ENCODE results near the gene TTC39C. TPM values are rescaled to one million over a fixed set of nuclear protein-coding genes. Genes with fewer than 3 reads are reported as not detected.

The TTC39C gene
- total RNA-seq, 1 donor, result 42.7 TPM

DNA sequence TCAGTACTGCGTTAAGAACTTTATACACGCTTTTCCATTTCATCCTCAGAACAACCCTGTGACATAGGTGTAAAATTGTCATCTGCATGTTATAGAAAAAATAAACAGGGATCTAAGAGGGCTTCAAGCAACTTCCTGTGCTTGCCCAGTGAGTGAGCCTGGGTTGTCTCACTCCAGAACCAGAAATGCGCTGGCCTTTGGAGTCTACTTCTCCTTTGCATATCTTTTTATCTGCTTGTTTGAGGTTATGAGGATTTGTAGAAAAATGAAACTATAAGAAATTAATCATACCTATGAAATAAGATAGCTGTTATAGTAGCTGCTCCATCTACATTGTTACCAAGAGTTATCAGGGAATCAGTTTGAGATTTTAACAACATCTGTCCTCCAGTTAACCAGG is 69.0 kb downstream of the TTC39C start:
- TF ChIP-seq, protein P1, sequence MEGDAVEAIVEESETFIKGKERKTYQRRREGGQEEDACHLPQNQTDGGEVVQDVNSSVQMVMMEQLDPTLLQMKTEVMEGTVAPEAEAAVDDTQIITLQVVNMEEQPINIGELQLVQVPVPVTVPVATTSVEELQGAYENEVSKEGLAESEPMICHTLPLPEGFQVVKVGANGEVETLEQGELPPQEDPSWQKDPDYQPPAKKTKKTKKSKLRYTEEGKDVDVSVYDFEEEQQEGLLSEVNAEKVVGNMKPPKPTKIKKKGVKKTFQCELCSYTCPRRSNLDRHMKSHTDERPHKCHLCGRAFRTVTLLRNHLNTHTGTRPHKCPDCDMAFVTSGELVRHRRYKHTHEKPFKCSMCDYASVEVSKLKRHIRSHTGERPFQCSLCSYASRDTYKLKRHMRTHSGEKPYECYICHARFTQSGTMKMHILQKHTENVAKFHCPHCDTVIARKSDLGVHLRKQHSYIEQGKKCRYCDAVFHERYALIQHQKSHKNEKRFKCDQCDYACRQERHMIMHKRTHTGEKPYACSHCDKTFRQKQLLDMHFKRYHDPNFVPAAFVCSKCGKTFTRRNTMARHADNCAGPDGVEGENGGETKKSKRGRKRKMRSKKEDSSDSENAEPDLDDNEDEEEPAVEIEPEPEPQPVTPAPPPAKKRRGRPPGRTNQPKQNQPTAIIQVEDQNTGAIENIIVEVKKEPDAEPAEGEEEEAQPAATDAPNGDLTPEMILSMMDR (IDR thresholded peaks at IDR 0.05; ENCODE audit: extremely low read depth, low read depth, low read length), result no peak
- Histone ChIP-seq H3K27ac (ENCODE audit: low read depth, low read length) (no peak overlapping the region), H3K36me3 (ENCODE audit: insufficient read depth, low read length) (peaks cover 10% of the 10 kb centered on the region), H2AFZ (ENCODE audit: low read length) (no peak overlapping the region), H3K9me3 (ENCODE audit: low read depth, low read length) (no peaks in the 10 kb centered on the region), H4K20me1 (ENCODE audit: insufficient read depth, low read length) (peaks cover 6% of the 10 kb centered on the region), H3K27me3 (ENCODE audit: insufficient read depth, low read length) (no peaks in the 10 kb centered on the region), H3K4me3 (ENCODE audit: insufficient read depth, low read length) (no peak overlapping the region), H3K4me2 (ENCODE audit: insufficient read depth, low read length) (no peak overlapping the region), H3K79me2 (ENCODE audit: insufficient read depth, low read length) (no peaks in the 10 kb centered on the region), H3K4me1 (ENCODE audit: insufficient read depth, low read length) (no peaks in the 10 kb centered on the region)
- DNase-seq (ENCODE audit: insufficient read length, low spot score, missing footprints), result no peak

DNA sequence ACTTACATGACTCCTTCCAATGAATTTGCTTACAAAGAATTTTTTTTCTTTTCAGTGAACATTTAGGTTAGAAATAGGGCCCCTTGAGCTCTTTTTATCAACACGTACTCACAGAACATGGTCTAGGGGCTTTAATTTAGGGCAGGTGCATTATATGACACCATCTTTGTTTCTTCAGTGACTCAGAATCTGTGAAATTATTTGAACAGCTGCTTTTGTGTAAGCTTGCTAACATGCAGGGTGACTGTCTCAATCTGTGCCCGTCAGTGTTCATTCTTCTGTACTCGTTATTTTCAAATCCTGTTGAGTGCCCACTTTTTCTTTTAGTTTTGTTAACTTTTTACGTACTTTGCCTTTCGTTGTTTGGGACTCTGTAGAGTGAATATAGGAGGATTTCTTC is 71.5 kb downstream of the TTC39C start:
- no peaks in the 10 kb centered on the region for H3K27me3 ChIP-seq (ENCODE audit: insufficient read depth, low read length)
- H3K4me1 ChIP-seq (ENCODE audit: insufficient read depth, low read length), result no peaks in the 10 kb centered on the region
- TF ChIP-seq, protein P1 (IDR thresholded peaks at IDR 0.05; ENCODE audit: extremely low read depth, low read depth, low read length), result no peak
- peaks cover 6% of the 10 kb centered on the region for H3K36me3 ChIP-seq (ENCODE audit: insufficient read depth, low read length)
- no peak overlapping the region for H2AFZ ChIP-seq (ENCODE audit: low read length)
- H3K79me2 ChIP-seq (ENCODE audit: insufficient read depth, low read length), result no peaks in the 10 kb centered on the region
- H3K4me3 ChIP-seq (ENCODE audit: insufficient read depth, low read length), result no peak overlapping the region
- DNase-seq (ENCODE audit: insufficient read length, low spot score, missing footprints), result no peak
- H3K4me2 ChIP-seq (ENCODE audit: insufficient read depth, low read length), result no peak overlapping the region
- H3K27ac ChIP-seq (ENCODE audit: low read depth, low read length), result no peak overlapping the region
- peaks cover 3% of the 10 kb centered on the region for H4K20me1 ChIP-seq (ENCODE audit: insufficient read depth, low read length)
- no peaks in the 10 kb centered on the region for H3K9me3 ChIP-seq (ENCODE audit: low read depth, low read length)

DNA sequence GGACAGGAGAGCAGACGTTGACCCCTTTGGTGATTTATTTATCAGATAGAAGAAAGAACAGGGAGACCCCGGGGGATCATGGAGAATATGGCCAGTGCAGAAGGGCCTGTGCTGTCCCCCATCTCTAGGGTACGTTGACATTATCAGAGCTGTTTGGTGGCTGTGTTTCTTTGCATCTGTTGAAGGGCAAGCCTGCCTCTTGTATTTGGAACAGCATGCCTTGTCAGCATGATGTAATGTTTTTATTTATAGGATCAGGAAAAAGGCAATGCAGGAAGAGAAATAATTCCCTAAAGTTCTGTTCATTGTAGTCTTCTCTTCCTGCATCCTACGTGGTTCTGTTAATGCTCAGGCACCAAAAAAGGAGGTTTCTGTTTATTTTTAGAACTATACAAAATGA is 74.5 kb downstream of the TTC39C start:
- Histone ChIP-seq H3K27ac (ENCODE audit: low read depth, low read length) (no peak overlapping the region), H3K4me1 (ENCODE audit: insufficient read depth, low read length) (no peaks in the 10 kb centered on the region), H2AFZ (ENCODE audit: low read length) (no peak overlapping the region), H3K36me3 (ENCODE audit: insufficient read depth, low read length) (peaks cover 6% of the 10 kb centered on the region), H4K20me1 (ENCODE audit: insufficient read depth, low read length) (peaks cover 3% of the 10 kb centered on the region), H3K9me3 (ENCODE audit: low read depth, low read length) (no peaks in the 10 kb centered on the region), H3K79me2 (ENCODE audit: insufficient read depth, low read length) (no peaks in the 10 kb centered on the region), H3K27me3 (ENCODE audit: insufficient read depth, low read length) (no peaks in the 10 kb centered on the region), H3K4me3 (ENCODE audit: insufficient read depth, low read length) (no peak overlapping the region), H3K4me2 (ENCODE audit: insufficient read depth, low read length) (no peak overlapping the region)
- DNase-seq (ENCODE audit: insufficient read length, low spot score, missing footprints), result no peak
- TF ChIP-seq, protein P1 (IDR thresholded peaks at IDR 0.05; ENCODE audit: extremely low read depth, low read depth, low read length), result no peak

DNA sequence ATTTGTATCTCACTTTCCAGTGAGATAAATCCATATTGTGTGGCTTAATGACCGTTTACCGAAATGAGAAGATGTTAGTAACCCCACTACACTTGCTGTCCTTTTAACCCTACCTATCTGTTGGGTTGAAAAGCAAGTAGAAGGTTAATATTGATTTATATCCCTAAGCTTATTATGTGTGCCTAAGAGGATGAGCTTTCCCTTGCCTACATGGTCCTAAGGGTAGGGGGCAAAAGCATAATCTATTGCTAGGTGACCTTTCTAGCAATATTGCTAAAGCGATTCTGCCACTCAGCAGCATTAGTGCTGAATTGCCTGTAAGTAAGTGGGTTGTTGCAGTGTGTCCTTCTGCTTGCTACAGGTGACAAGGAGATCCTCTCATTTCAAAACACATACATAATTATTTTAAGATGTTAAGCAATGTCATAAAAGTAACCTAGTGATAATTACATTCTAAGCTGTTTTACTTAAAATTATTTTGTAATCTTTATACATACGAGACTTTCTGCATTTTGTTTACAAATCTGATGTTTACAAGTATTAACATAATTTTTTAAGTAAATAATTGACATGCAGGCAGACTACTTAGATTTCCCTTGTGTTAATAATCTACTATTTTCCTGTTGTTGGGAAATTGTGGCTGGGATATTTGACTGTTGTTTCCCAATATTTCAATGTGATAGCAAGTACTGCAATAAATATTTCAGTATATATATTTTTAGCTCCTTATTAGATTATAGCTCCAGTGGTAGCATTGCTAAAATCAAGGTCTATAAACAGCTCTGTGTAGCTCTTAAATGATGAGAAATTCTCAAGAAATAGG is 75.2 kb downstream of the TTC39C start:
- TF ChIP-seq, protein P1 (IDR thresholded peaks at IDR 0.05; ENCODE audit: extremely low read depth, low read depth, low read length), result no peak
- Histone ChIP-seq H3K27ac (ENCODE audit: low read depth, low read length) (no peak overlapping the region), H2AFZ (ENCODE audit: low read length) (no peak overlapping the region), H3K4me3 (ENCODE audit: insufficient read depth, low read length) (no peak overlapping the region), H3K4me2 (ENCODE audit: insufficient read depth, low read length) (no peak overlapping the region), H3K36me3 (ENCODE audit: insufficient read depth, low read length) (peaks cover 6% of the 10 kb centered on the region), H3K9me3 (ENCODE audit: low read depth, low read length) (no peaks in the 10 kb centered on the region), H3K27me3 (ENCODE audit: insufficient read depth, low read length) (no peaks in the 10 kb centered on the region), H3K4me1 (ENCODE audit: insufficient read depth, low read length) (no peaks in the 10 kb centered on the region), H3K79me2 (ENCODE audit: insufficient read depth, low read length) (no peaks in the 10 kb centered on the region), H4K20me1 (ENCODE audit: insufficient read depth, low read length) (peaks cover 3% of the 10 kb centered on the region)
- DNase-seq (ENCODE audit: insufficient read length, low spot score, missing footprints), result no peak

All from osteoblast (primary cell).